ENCODE measurements around the gene HMOX2. TPM values are rescaled to one million over a fixed set of nuclear protein-coding genes. Genes with fewer than 3 reads are reported as not detected.

Gene HMOX2
- total and polyA plus RNA-seq, 2 of the 13 experiments (the other 11 are each of a cell fraction or from before 2014, with no cell fraction given) = 60.3 to 70.4 TPM

DNA sequence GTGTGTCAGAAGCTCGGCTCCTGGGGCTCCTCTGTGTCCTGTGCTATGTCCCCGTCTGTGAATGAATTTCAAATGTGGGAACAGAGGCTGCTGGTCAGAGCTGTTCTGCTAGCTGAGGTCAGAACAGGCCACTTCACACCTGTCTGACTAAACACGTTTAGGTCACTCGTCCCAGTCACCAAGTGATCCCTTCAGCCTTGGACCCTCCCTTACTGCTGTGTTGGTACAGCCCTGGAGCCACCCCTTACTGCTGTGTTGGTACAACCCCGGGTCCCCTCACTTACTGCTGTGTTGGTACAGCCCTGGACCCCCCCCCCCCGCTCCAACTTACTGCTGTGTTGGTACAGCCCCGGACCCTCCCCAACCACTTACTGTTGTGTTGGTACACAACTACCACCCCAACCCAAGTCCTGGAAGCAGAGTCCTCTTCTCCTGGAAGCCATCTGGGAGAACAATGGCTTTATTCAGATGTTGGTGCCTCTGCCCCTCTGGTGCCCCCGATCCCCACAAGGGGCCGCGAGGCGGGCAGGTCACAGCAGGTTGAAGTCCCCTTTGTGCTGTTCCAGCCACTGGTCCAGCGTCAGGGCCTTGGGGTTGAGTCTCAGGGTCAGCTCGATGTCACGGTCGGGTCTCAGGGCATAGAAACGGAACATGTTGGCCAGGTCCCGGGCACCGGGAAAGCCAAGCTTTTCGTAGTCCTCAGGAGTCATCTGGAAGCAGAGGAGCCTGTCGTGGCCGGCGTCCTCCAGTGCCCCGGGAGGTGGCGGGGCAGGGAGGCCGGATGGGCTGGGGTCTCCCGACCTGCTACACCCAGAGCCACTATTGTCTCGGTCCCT, 14.7 kb upstream of the HMOX2 start (continued):
- TF ChIP-seq, protein P1, sequence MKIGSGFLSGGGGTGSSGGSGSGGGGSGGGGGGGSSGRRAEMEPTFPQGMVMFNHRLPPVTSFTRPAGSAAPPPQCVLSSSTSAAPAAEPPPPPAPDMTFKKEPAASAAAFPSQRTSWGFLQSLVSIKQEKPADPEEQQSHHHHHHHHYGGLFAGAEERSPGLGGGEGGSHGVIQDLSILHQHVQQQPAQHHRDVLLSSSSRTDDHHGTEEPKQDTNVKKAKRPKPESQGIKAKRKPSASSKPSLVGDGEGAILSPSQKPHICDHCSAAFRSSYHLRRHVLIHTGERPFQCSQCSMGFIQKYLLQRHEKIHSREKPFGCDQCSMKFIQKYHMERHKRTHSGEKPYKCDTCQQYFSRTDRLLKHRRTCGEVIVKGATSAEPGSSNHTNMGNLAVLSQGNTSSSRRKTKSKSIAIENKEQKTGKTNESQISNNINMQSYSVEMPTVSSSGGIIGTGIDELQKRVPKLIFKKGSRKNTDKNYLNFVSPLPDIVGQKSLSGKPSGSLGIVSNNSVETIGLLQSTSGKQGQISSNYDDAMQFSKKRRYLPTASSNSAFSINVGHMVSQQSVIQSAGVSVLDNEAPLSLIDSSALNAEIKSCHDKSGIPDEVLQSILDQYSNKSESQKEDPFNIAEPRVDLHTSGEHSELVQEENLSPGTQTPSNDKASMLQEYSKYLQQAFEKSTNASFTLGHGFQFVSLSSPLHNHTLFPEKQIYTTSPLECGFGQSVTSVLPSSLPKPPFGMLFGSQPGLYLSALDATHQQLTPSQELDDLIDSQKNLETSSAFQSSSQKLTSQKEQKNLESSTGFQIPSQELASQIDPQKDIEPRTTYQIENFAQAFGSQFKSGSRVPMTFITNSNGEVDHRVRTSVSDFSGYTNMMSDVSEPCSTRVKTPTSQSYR (CRISPR knock-in tag; IDR thresholded peaks at IDR 0.05; ENCODE audit: borderline replicate concordance) = peak; percentile 55; the same call in 1 of the 2 replicates
- TF ChIP-seq, protein P2, sequence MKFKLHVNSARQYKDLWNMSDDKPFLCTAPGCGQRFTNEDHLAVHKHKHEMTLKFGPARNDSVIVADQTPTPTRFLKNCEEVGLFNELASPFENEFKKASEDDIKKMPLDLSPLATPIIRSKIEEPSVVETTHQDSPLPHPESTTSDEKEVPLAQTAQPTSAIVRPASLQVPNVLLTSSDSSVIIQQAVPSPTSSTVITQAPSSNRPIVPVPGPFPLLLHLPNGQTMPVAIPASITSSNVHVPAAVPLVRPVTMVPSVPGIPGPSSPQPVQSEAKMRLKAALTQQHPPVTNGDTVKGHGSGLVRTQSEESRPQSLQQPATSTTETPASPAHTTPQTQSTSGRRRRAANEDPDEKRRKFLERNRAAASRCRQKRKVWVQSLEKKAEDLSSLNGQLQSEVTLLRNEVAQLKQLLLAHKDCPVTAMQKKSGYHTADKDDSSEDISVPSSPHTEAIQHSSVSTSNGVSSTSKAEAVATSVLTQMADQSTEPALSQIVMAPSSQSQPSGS (CRISPR knock-in tag; IDR thresholded peaks at IDR 0.05) = 0 out of 2 replicates have a peak, but pooled peaks have one; percentile 12
- TF ChIP-seq, protein P3, sequence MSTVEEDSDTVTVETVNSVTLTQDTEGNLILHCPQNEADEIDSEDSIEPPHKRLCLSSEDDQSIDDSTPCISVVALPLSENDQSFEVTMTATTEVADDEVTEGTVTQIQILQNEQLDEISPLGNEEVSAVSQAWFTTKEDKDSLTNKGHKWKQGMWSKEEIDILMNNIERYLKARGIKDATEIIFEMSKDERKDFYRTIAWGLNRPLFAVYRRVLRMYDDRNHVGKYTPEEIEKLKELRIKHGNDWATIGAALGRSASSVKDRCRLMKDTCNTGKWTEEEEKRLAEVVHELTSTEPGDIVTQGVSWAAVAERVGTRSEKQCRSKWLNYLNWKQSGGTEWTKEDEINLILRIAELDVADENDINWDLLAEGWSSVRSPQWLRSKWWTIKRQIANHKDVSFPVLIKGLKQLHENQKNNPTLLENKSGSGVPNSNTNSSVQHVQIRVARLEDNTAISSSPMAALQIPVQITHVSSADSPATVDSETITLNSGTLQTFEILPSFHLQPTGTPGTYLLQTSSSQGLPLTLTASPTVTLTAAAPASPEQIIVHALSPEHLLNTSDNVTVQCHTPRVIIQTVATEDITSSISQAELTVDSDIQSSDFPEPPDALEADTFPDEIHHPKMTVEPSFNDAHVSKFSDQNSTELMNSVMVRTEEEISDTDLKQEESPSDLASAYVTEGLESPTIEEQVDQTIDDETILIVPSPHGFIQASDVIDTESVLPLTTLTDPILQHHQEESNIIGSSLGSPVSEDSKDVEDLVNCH (CRISPR knock-in tag; IDR thresholded peaks at IDR 0.05) = 0 out of 2 replicates have a peak, but pooled peaks have one; percentile 35
- TF ChIP-seq ADNP (CRISPR knock-in tag; IDR thresholded peaks at IDR 0.05) (no peak), ARNTL (CRISPR knock-in tag; IDR thresholded peaks at IDR 0.05) (peak; percentile 64; the same call in 1 of the 2 replicates), ZNF263 (CRISPR knock-in tag; IDR thresholded peaks at IDR 0.05) (peak; percentile 65), PCBP1 (IDR thresholded peaks at IDR 0.05; ENCODE audit: borderline replicate concordance, low read depth, low read length) (0 out of 2 replicates have a peak, but pooled peaks have one; percentile 66), ZNF484 (CRISPR knock-in tag; IDR thresholded peaks at IDR 0.05; ENCODE audit: borderline replicate concordance, low read depth) (no peak), ZFP36 (IDR thresholded peaks at IDR 0.05; ENCODE audit: borderline replicate concordance, low read depth, low read length, partially characterized antibody) (no peak), GATA4 (IDR thresholded peaks at IDR 0.05; ENCODE audit: borderline replicate concordance, low read depth) (no peak; the same call in 1 of the 2 replicates), CC2D1A (CRISPR knock-in tag; IDR thresholded peaks at IDR 0.05) (no peak), SRY (CRISPR knock-in tag; IDR thresholded peaks at IDR 0.05) (0 out of 2 replicates have a peak, but pooled peaks have one; percentile 35), ZNF234 (CRISPR knock-in tag; conservative IDR thresholded peaks at IDR 0.05) (no peak), RFX1 (IDR thresholded peaks at IDR 0.05) (no peak), RBFOX2 (IDR thresholded peaks at IDR 0.05; ENCODE audit: low read depth, low read length) (peak; percentile 65), FOSL1 (CRISPR knock-in tag; IDR thresholded peaks at IDR 0.05; ENCODE audit: borderline replicate concordance) (no peak), NFRKB (IDR thresholded peaks at IDR 0.05) (no peak), MXD4 (CRISPR knock-in tag; IDR thresholded peaks at IDR 0.05) (no peak), TSC22D2 (CRISPR knock-in tag; IDR thresholded peaks at IDR 0.05; ENCODE audit: borderline replicate concordance) (no peak), ZNF367 (CRISPR knock-in tag; IDR thresholded peaks at IDR 0.05; ENCODE audit: borderline replicate concordance) (0 out of 2 replicates have a peak, but pooled peaks have one; percentile 72), KDM4B (CRISPR knock-in tag; IDR thresholded peaks at IDR 0.05) (peak; percentile 58; the same call in 1 of the 2 replicates)
- TF ChIP-seq, protein P4, sequence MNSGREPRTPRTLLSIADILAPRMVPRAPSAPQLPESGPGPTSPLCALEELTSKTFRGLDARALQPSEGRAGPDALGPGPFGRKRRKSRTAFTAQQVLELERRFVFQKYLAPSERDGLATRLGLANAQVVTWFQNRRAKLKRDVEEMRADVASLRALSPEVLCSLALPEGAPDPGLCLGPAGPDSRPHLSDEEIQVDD (CRISPR knock-in tag; IDR thresholded peaks at IDR 0.05; ENCODE audit: borderline replicate concordance) = no peak
- TF ChIP-seq, protein P5, sequence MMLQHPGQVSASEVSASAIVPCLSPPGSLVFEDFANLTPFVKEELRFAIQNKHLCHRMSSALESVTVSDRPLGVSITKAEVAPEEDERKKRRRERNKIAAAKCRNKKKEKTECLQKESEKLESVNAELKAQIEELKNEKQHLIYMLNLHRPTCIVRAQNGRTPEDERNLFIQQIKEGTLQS (CRISPR knock-in tag; IDR thresholded peaks at IDR 0.05) = no peak
